ENCODE data around the gene NUFIP2. TPM values are rescaled to one million over a fixed set of nuclear protein-coding genes. Genes with fewer than 3 reads are reported as not detected.

Gene NUFIP2
- total and polyA plus RNA-seq, 2 donors (not counting 1 experiment from before 2014, with no cell fraction given), result 9.6 to 83.5 TPM

DNA sequence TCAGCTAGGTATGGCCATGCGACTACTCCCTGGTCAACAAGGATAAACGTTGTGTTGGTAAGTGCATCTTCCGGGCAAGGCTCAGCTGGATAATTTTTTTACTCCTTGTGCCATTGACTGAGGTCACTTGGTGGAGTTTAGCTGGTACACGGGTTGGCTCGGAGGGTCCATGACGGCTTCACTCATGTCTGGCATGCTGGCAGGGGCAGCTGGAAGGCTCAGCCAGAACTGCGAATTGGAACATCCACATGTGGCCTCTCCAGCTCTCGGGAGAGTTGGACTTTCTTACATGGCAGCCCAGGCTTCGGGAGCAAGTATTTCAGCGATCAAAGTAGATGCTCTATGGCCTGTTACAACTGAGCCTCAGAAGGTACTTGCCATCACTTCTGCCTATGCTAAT is 78.8 kb downstream of the NUFIP2 start:
- H3K79me2 ChIP-seq (ENCODE audit: control insufficient read depth, insufficient read depth, low read length), result no peaks in the 10 kb centered on the region
- H3K36me3 ChIP-seq (replicated peaks in 1 of 2; ENCODE audit: control extremely low read depth in 1 of 2, control insufficient read depth in 1 of 2, extremely low read depth in 1 of 2, insufficient read depth in 2 of 2, low read length in 1 of 2), result no peaks in the 10 kb centered on the region
- intact Hi-C loops (cut with micrococcal nuclease), result no loop called here
- Mint-ChIP-seq H3K4me1 (peaks cover 8% of the 10 kb centered on the region), H3K27me3 (peaks cover 5% of the 10 kb centered on the region), H3K27ac (no peak overlapping the region), H3K4me3 (no peak overlapping the region), H3K9me3 (ENCODE audit: insufficient read depth) (no peaks in the 10 kb centered on the region)
- ChIA-PET CTCF (interaction anchor here (0.6 to 14.8 kb wide), 5 partner anchors 10 to 91 kb away, joined by 3 to 304 read pairs (median 4); no protein-coding TSS in a partner anchor), POLR2A (no interaction called here)
- H3K9ac ChIP-seq (ENCODE audit: low read length), result no peak overlapping the region
- no peaks in the 10 kb centered on the region for H3K27me3 ChIP-seq (replicated peaks in 1 of 4; ENCODE audit: control extremely low read depth in 1 of 4, control insufficient read depth in 3 of 4, insufficient read depth in 4 of 4, low read length in 3 of 4)
- H3K4me2 ChIP-seq (replicated peaks; ENCODE audit: low read depth, low read length, poor library complexity, severe bottlenecking), result no peak overlapping the region
- TF ChIP-seq CTCF (IDR thresholded peaks at IDR 0.05) (no peak), EZH2 (IDR thresholded peaks at IDR 0.05; ENCODE audit: borderline replicate concordance, insufficient read depth, low read depth, low read length, poor library complexity, severe bottlenecking) (no peak)
- WGBS (ENCODE audit: insufficient coverage), result 93% methylated on average over 10 of the region's 10 CpGs
- no peak overlapping the region for H3K27ac ChIP-seq (ENCODE audit: low read length in 2 of 2)
- H4K20me1 ChIP-seq (ENCODE audit: control insufficient read depth, insufficient read depth, low read length, poor library complexity, severe bottlenecking), result no peaks in the 10 kb centered on the region
- ATAC-seq (ENCODE audit: low read depth) (no peak), DNase-seq (no peak)
- no peak overlapping the region for H3K4me3 ChIP-seq (ENCODE audit: control extremely low read depth in 1 of 5, extremely low read depth in 1 of 5, insufficient read depth in 1 of 5, low read depth in 2 of 5, low read length in 4 of 5)
- H3K9me3 ChIP-seq (ENCODE audit: control extremely low read depth in 1 of 3, control insufficient read depth in 2 of 3, insufficient read depth in 1 of 3, low read length in 2 of 3), result no peaks in the 10 kb centered on the region
- peaks cover 5 to 12% of the 10 kb centered on the region in 2 donors for H3K4me1 ChIP-seq (ENCODE audit: control insufficient read depth in 2 of 2, insufficient read depth in 2 of 2, low read length in 2 of 2)
- H2AFZ ChIP-seq (ENCODE audit: insufficient read depth, low read depth, low read length, poor library complexity, severe bottlenecking), result no peak overlapping the region

DNA sequence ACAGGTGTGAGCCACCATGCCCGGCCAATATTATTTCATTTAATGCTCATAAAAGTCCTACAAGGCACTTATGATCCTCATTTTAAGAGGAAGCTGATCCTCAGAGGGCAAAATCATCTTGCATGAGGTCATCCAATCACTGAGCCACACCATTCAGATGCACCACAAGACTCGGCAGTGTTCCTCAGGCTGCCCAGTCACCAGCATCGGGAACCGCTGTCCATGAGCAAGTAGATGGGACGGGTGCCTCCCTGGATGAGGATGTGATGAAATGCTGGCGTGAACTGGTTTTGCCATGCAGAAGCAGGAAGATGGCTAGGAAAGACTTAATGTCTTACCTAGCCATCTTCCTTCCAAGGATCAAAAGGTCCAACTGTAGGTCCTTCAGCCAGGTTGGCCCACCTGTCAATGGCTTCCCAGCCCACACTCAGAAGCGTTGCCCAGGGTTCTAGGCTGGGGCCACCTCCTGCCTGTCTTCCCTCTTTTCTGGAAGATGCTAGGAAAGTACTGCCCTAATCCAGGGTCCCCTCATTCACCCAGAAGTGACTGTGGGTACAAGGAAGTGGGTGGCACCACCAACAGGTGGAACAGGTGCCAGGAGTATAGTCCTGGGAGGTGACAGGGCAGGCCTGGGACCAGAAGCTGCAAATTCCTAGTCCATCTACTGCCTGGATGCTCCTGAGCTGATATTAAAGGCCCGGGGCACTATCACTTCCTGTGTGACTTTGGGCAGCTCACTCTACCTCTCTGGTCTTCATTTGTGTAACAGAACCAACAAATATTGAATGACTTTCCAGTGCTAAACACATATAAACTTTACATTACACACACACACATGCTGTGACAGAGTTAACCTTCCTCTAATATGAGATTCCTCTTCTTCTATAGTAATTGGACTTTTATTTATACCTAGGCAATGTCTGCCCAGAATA is 79.5 kb downstream of the NUFIP2 start:
- Mint-ChIP-seq H3K27ac (no peak overlapping the region), H3K4me1 (peaks cover 5% of the 10 kb centered on the region), H3K4me3 (no peak overlapping the region), H3K9me3 (ENCODE audit: insufficient read depth) (no peaks in the 10 kb centered on the region), H3K27me3 (peaks cover 3% of the 10 kb centered on the region)
- no peak overlapping the region for H3K4me2 ChIP-seq (replicated peaks; ENCODE audit: low read depth, low read length, poor library complexity, severe bottlenecking)
- H3K79me2 ChIP-seq (ENCODE audit: control insufficient read depth, insufficient read depth, low read length), result no peaks in the 10 kb centered on the region
- TF ChIP-seq CTCF (IDR thresholded peaks at IDR 0.05), result no peak
- TF ChIP-seq EZH2 (IDR thresholded peaks at IDR 0.05; ENCODE audit: borderline replicate concordance, insufficient read depth, low read depth, low read length, poor library complexity, severe bottlenecking), result no peak
- H3K36me3 ChIP-seq (replicated peaks in 1 of 2; ENCODE audit: control extremely low read depth in 1 of 2, control insufficient read depth in 1 of 2, extremely low read depth in 1 of 2, insufficient read depth in 2 of 2, low read length in 1 of 2), result no peaks in the 10 kb centered on the region
- H3K9me3 ChIP-seq (ENCODE audit: control extremely low read depth in 1 of 3, control insufficient read depth in 2 of 3, insufficient read depth in 1 of 3, low read length in 2 of 3), result no peaks in the 10 kb centered on the region
- ChIA-PET CTCF (interaction anchor here (0.6 to 14.8 kb wide), 5 partner anchors 10 to 90 kb away, joined by 3 to 304 read pairs (median 4); no protein-coding TSS in a partner anchor), POLR2A (no interaction called here)
- H3K27me3 ChIP-seq (replicated peaks in 1 of 4; ENCODE audit: control extremely low read depth in 1 of 4, control insufficient read depth in 3 of 4, insufficient read depth in 4 of 4, low read length in 3 of 4), result no peaks in the 10 kb centered on the region
- no peak for DNase-seq
- no peak overlapping the region for H3K9ac ChIP-seq (ENCODE audit: low read length)
- intact Hi-C loops (cut with micrococcal nuclease), result no loop called here
- ATAC-seq (ENCODE audit: low read depth), result no peak
- no peak overlapping the region for H2AFZ ChIP-seq (ENCODE audit: insufficient read depth, low read depth, low read length, poor library complexity, severe bottlenecking)
- peaks cover 3 to 9% of the 10 kb centered on the region in 2 donors for H3K4me1 ChIP-seq (ENCODE audit: control insufficient read depth in 2 of 2, insufficient read depth in 2 of 2, low read length in 2 of 2)
- WGBS (ENCODE audit: insufficient coverage), result 91% methylated on average over 2 of the region's 8 CpGs
- no peak overlapping the region for H3K27ac ChIP-seq (ENCODE audit: low read length in 2 of 2)
- H3K4me3 ChIP-seq (ENCODE audit: control extremely low read depth in 1 of 5, extremely low read depth in 1 of 5, insufficient read depth in 1 of 5, low read depth in 2 of 5, low read length in 4 of 5), result no peak overlapping the region
- H4K20me1 ChIP-seq (ENCODE audit: control insufficient read depth, insufficient read depth, low read length, poor library complexity, severe bottlenecking), result no peaks in the 10 kb centered on the region
